Measurements from ENCODE around the gene GNG12. TPM values are rescaled to one million over a fixed set of nuclear protein-coding genes. Genes with fewer than 3 reads are reported as not detected.

Gene GNG12
- total RNA-seq, 1 experiment from 2014 or later: 70.0 TPM

- DNase-seq (ENCODE audit: low read depth, low spot score): no peak
- H3K4me1 ChIP-seq (ENCODE audit: control insufficient read depth, insufficient read depth, low read length): peaks cover 24% of the 10 kb centered on the region
- TF ChIP-seq CTCF (IDR thresholded peaks at IDR 0.05) (no peak), POLR2AphosphoS5 (IDR thresholded peaks at IDR 0.05; ENCODE audit: low read depth, low read length) (no peak), REST (IDR thresholded peaks at IDR 0.05; ENCODE audit: insufficient read depth in 1 of 2, low read depth in 2 of 2, low read length in 1 of 2) (no peak), SIN3A (IDR thresholded peaks at IDR 0.05; ENCODE audit: borderline replicate concordance, insufficient read depth, low read depth, low read length) (no peak)
- POLR2A ChIA-PET: no interaction called here
- ATAC-seq: no peak
- H3K27me3 ChIP-seq (ENCODE audit: control insufficient read depth, insufficient read depth, low read length): no peaks in the 10 kb centered on the region
- peak overlapping the region; percentile 86; the same call in 1 of the 2 replicates for H3K27ac ChIP-seq (ENCODE audit: low read length)
- CTCF ChIA-PET: interaction anchor here (1.6 to 2.2 kb wide), 3 partner anchors 222 to 258 kb away, joined by 9 to 25 read pairs (median 12); no protein-coding TSS in a partner anchor
- no peak overlapping the region for H3K4me3 ChIP-seq (ENCODE audit: low read depth in 2 of 2, low read length in 2 of 2)
- intact Hi-C loops (cut with micrococcal nuclease; ENCODE audit: unreplicated experiment) (loop anchor here (5.0 kb wide), 1 partner anchor 67 kb away; no protein-coding TSS in a partner anchor), in situ Hi-C loops (cut with HindIII; ENCODE audit: low pct_unique_long_range_greater_than_20kb, low sequenced_read_pairs) (no loop called here)
- BruUV-seq (replicated peaks): no TSS peak
- H3K9me3 ChIP-seq (ENCODE audit: control insufficient read depth, insufficient read depth, low read depth, low read length): no peaks in the 10 kb centered on the region
- no peaks in the 10 kb centered on the region for H3K36me3 ChIP-seq (ENCODE audit: control insufficient read depth, insufficient read depth, low read length)
These were observed 74.2 kb downstream of the GNG12 start for GRCh38 chr1:67759066-67759465.

- ChIA-PET POLR2A (no interaction called here), CTCF (interaction anchor here (0.6 kb wide), 1 partner anchor 235 kb away, joined by 11 read pairs; no protein-coding TSS in a partner anchor)
- BruUV-seq (replicated peaks): no TSS peak
- in situ Hi-C loops (cut with HindIII; ENCODE audit: low pct_unique_long_range_greater_than_20kb, low sequenced_read_pairs): no loop called here
- Histone ChIP-seq H3K4me3 (ENCODE audit: low read depth in 2 of 2, low read length in 2 of 2) (no peak overlapping the region), H3K4me1 (ENCODE audit: control insufficient read depth, insufficient read depth, low read length) (peaks cover 37% of the 10 kb centered on the region), H3K9me3 (ENCODE audit: control insufficient read depth, insufficient read depth, low read depth, low read length) (no peaks in the 10 kb centered on the region), H3K27ac (ENCODE audit: low read length) (no peak overlapping the region; the same call in 1 of the 2 replicates), H3K36me3 (ENCODE audit: control insufficient read depth, insufficient read depth, low read length) (no peaks in the 10 kb centered on the region), H3K27me3 (ENCODE audit: control insufficient read depth, insufficient read depth, low read length) (no peaks in the 10 kb centered on the region)
- ATAC-seq (no peak), DNase-seq (ENCODE audit: low read depth, low spot score) (no peak)
- TF ChIP-seq REST (IDR thresholded peaks at IDR 0.05; ENCODE audit: insufficient read depth in 1 of 2, low read depth in 2 of 2, low read length in 1 of 2): no peak
- TF ChIP-seq TCF7L2 (IDR thresholded peaks at IDR 0.05; ENCODE audit: low read depth, low read length): no peak
- TF ChIP-seq SIN3A (IDR thresholded peaks at IDR 0.05; ENCODE audit: borderline replicate concordance, insufficient read depth, low read depth, low read length): no peak
- TF ChIP-seq POLR2AphosphoS5 (IDR thresholded peaks at IDR 0.05; ENCODE audit: low read depth, low read length): no peak
- TF ChIP-seq CTCF (IDR thresholded peaks at IDR 0.05): no peak
- intact Hi-C loops (cut with micrococcal nuclease; ENCODE audit: unreplicated experiment): loop anchor here (5.0 kb wide), 1 partner anchor 63 kb away; no protein-coding TSS in a partner anchor
These were observed 77.6 kb downstream of the GNG12 start for GRCh38 chr1:67755619-67756018.

All from Panc1 (cell line).